Frontal cortex (tissue), 4 donors: ENCODE data around the gene FAM53B. TPM values are rescaled to one million over a fixed set of nuclear protein-coding genes. Genes with fewer than 3 reads are reported as not detected.

Experiments
- DNase-seq, 2 donors: peaks; one replicate each; pipeline ENCODE4 v3.0.0; 2012; ENCODE audit warnings: low spot score in 2 of 2
- FAIRE-seq: peaks from 2 replicates; lab custom pipeline; 2012; peaks lifted over from hg19 to GRCh38; lab: Jason Lieb, UNC
- total RNA-seq: library from RNA; depleted of rRNA; stranded (reverse); fragments of >200 nt; gene quantifications from one replicate; pipeline ENCODE4 v1.2.3, GENCODE V29; 2014
- donor health status: control.
- donor health status: control.
- donor health status: control.

Gene FAM53B
- total RNA-seq, 1 donor from 2014 or later = 23.2 TPM

- DNase-seq = no peak
- FAIRE-seq = no peak
These were observed 30.4 kb downstream of the FAM53B start for GRCh38 chr10:124713679-124714255.

GRCh38 chr10:124712704-124713407 lies 31.3 kb downstream of the FAM53B start:
- DNase-seq (no peak), FAIRE-seq (no peak)

- FAIRE-seq = no peak
- DNase-seq = no peak
These were observed 33.0 kb downstream of the FAM53B start for GRCh38 chr10:124711145-124711544.

- DNase-seq (no peak), FAIRE-seq (no peak)
These were observed 33.8 kb downstream of the FAM53B start for GRCh38 chr10:124710266-124710881.

GRCh38 chr10:124709861-124710260 lies 34.3 kb downstream of the FAM53B start:
- no peak for FAIRE-seq
- no peak for DNase-seq

- FAIRE-seq (no peak), DNase-seq (no peak)
These were observed 35.2 kb downstream of the FAM53B start for GRCh38 chr10:124708922-124709520.

GRCh38 chr10:124708246-124708779 lies 35.9 kb downstream of the FAM53B start:
- no peak for DNase-seq
- FAIRE-seq = no peak

GRCh38 chr10:124707551-124707950 lies 36.6 kb downstream of the FAM53B start:
- FAIRE-seq (no peak), DNase-seq (no peak)

- DNase-seq = no peak
- no peak for FAIRE-seq
These were observed 37.1 kb downstream of the FAM53B start for GRCh38 chr10:124707144-124707467.

- DNase-seq (no peak), FAIRE-seq (no peak)
These were observed 37.6 kb downstream of the FAM53B start for GRCh38 chr10:124706462-124707143.

GRCh38 chr10:124705817-124706461 lies 38.2 kb downstream of the FAM53B start:
- FAIRE-seq = no peak

GRCh38 chr10:124705381-124705740 lies 38.8 kb downstream of the FAM53B start:
- FAIRE-seq = no peak
- DNase-seq = no peak

More at GRCh38 chr10:124705817-124706461, 38.2 kb downstream of the FAM53B start:
- DNase-seq = no peak

GRCh38 chr10:124704428-124705380 lies 39.5 kb downstream of the FAM53B start:
- FAIRE-seq (no peak), DNase-seq (no peak)

GRCh38 chr10:124703778-124704427 lies 40.3 kb downstream of the FAM53B start:
- DNase-seq (no peak), FAIRE-seq (no peak)

- DNase-seq (no peak), FAIRE-seq (no peak)
These were observed 40.8 kb downstream of the FAM53B start for GRCh38 chr10:124703372-124703771.

GRCh38 chr10:124701881-124702656 lies 42.1 kb downstream of the FAM53B start:
- no peak for FAIRE-seq

GRCh38 chr10:124701435-124701834 lies 42.7 kb downstream of the FAM53B start:
- DNase-seq (peak in 1 of 2 donors; percentile 76), FAIRE-seq (no peak)

More at GRCh38 chr10:124701881-124702656, 42.1 kb downstream of the FAM53B start:
- DNase-seq = no peak
